GM23338 (cell line): ENCODE results near the gene CNN2. TPM values are rescaled to one million over a fixed set of nuclear protein-coding genes. Genes with fewer than 3 reads are reported as not detected.

Experiments
- ATAC-seq: fragments of 200-7000 bp; cut with Tn5 transposase; 3 replicates; pipeline ENCODE4 v1.9.1; 2020
- DNase-seq: peaks from one replicate; pipeline ENCODE4 v3.0.0-alpha.2; 2015; ENCODE audit warnings: low spot score
- H2AFZ ChIP-seq: fragments of 200-600 bp; sonication (generic); 2 replicates; pipeline ENCODE4 v1.8.0; 2016; ENCODE audit warnings: antibody characterized with exemption, mild to moderate bottlenecking, moderate library complexity
- H3F3A ChIP-seq: fragments of 200-600 bp; sonication (generic); replicated peaks from 2 replicates; pipeline ENCODE4 v1.8.0; 2017; ENCODE audit warnings: antibody characterized with exemption, mixed run types, low read depth
- H3K27ac ChIP-seq: fragments of 200-600 bp; sonication (generic); 2 replicates; pipeline ENCODE4 v1.6.1; 2016; ENCODE audit warnings: low read depth
- H3K27me3 ChIP-seq: fragments of 200-600 bp; sonication (generic); 2 replicates; pipeline ENCODE4 v1.8.0; 2016; ENCODE audit warnings: mild to moderate bottlenecking, mixed run types, moderate library complexity; ENCODE audit not compliant: insufficient read depth
- H3K36me3 ChIP-seq: fragments of 200-600 bp; sonication (generic); 2 replicates; pipeline ENCODE4 v1.8.0; 2016; ENCODE audit warnings: mild to moderate bottlenecking; ENCODE audit not compliant: insufficient read depth
- H3K4me1 ChIP-seq: fragments of 200-600 bp; sonication (generic); 2 replicates; pipeline ENCODE4 v1.8.0; 2016; ENCODE audit warnings: mild to moderate bottlenecking, moderate library complexity; ENCODE audit not compliant: insufficient read depth
- H3K4me2 ChIP-seq: fragments of 200-600 bp; sonication (generic); 2 replicates; pipeline ENCODE4 v1.7.1; 2017; ENCODE audit warnings: mixed run types
- H3K4me3 ChIP-seq: fragments of 200-600 bp; sonication (generic); 2 replicates; pipeline ENCODE4 v1.6.1; 2016; ENCODE audit warnings: mixed run types
- H3K79me2 ChIP-seq: fragments of 200-600 bp; sonication (generic); replicated peaks from 2 replicates; pipeline ENCODE4 v1.8.0; 2017; ENCODE audit warnings: mild to moderate bottlenecking; ENCODE audit not compliant: insufficient read depth
- H3K9me2 ChIP-seq: fragments of 200-600 bp; sonication (generic); 2 replicates; pipeline ENCODE4 v1.8.0; 2017; ENCODE audit not compliant: insufficient read depth
- H4K20me1 ChIP-seq: fragments of 200-600 bp; sonication (generic); replicated peaks from 2 replicates; pipeline ENCODE4 v1.8.0; 2017; ENCODE audit warnings: mild to moderate bottlenecking; ENCODE audit not compliant: insufficient read depth
- H3K27ac Mint-ChIP-seq: 2 replicates; pipeline ENCODE4 v1.8.0; 2020; ENCODE audit warnings: inconsistent platforms, mild to moderate bottlenecking, moderate library complexity, mixed read lengths
- H3K27me3 Mint-ChIP-seq: 3 replicates; pipeline ENCODE4 v1.8.0; 2022; ENCODE audit warnings: low read depth, mild to moderate bottlenecking, moderate library complexity, mixed read lengths, inconsistent platforms; ENCODE audit not compliant: insufficient read depth, poor library complexity
- H3K36me3 Mint-ChIP-seq: 3 replicates; pipeline ENCODE4 v1.8.0; 2021; ENCODE audit warnings: low read depth, mild to moderate bottlenecking, inconsistent platforms, moderate library complexity, mixed read lengths
- H3K4me1 Mint-ChIP-seq: 3 replicates; pipeline ENCODE4 v1.8.0; 2020; ENCODE audit warnings: mild to moderate bottlenecking, inconsistent platforms, mixed read lengths
- H3K4me3 Mint-ChIP-seq: 3 replicates; pipeline ENCODE4 v1.8.0; 2021; ENCODE audit warnings: moderate library complexity, mild to moderate bottlenecking, inconsistent platforms, mixed read lengths
- H3K9me3 Mint-ChIP-seq: 3 replicates; pipeline ENCODE4 v1.8.0; 2020; ENCODE audit warnings: moderate library complexity, mild to moderate bottlenecking, inconsistent platforms, mixed read lengths
- CREB1 ChIP-seq: fragments of 250-450 bp; sonication (Bioruptor Pico); IDR thresholded peaks from 2 replicates; pipeline ENCODE4 v1.5.0; 2020; ENCODE audit warnings: low read depth, mild to moderate bottlenecking, moderate library complexity
- ETS1 ChIP-seq: IDR thresholded peaks from 2 replicates; pipeline ENCODE4 v1.6.1; 2016; ENCODE audit warnings: antibody characterized with exemption
- EZH2 ChIP-seq: fragments of 200-600 bp; sonication (generic); IDR thresholded peaks from one replicate; pipeline ENCODE4 v1.8.0; 2017; ENCODE audit warnings: antibody characterized with exemption, mild to moderate bottlenecking, low read depth; ENCODE audit not compliant: unreplicated experiment
- JUNB ChIP-seq: IDR thresholded peaks from one replicate; pipeline ENCODE4 v1.6.1; 2016; ENCODE audit warnings: antibody characterized with exemption; ENCODE audit not compliant: unreplicated experiment
- NANOG ChIP-seq: IDR thresholded peaks from 2 replicates; pipeline ENCODE4 v1.6.1; 2016; ENCODE audit warnings: antibody characterized with exemption, borderline replicate concordance
- POLR2AphosphoS5 ChIP-seq: IDR thresholded peaks from 2 replicates; pipeline ENCODE4 v1.6.1; 2016; ENCODE audit warnings: antibody characterized with exemption, low read depth
- STAT1 ChIP-seq: IDR thresholded peaks from one replicate; pipeline ENCODE4 v1.6.1; 2016; ENCODE audit warnings: antibody characterized with exemption; ENCODE audit not compliant: unreplicated experiment
- ZNF462 ChIP-seq: fragments of 250-450 bp; sonication (Bioruptor Pico); IDR thresholded peaks from 2 replicates; pipeline ENCODE4 v1.5.0; 2020; ENCODE audit warnings: mild to moderate bottlenecking, moderate library complexity
- polyA plus RNA-seq: library from polyadenylated mRNA; unstranded; fragments of >200 nt; fragmentation: Nextera tagmentation; extraction: Ambion mirVana; gene quantifications from 2 replicates; pipeline ENCODE4 v1.2.1, GENCODE V29; 2016
- total RNA-seq: library from RNA; depleted of rRNA; stranded (reverse); fragments of >200 nt; shearing (Covaris generic); gene quantifications from 2 replicates; pipeline ENCODE4 v1.2.3, GENCODE V29; 2014

The CNN2 gene
- total and polyA plus RNA-seq, 2 experiments from 2014 or later, result 330 to 392 TPM

GRCh38 chr19:1018393-1018792, 8.0 kb upstream of the CNN2 start (continued):
- TF ChIP-seq ZNF462 (CRISPR knock-in tag) (no peak), EZH2 (no peak), CREB1 (CRISPR knock-in tag) (no peak)

- peak overlapping the region; percentile 87 for H3K4me2 ChIP-seq
- DNase-seq, result no peak
- Mint-ChIP-seq H3K9me3 (peaks cover 3% of the 10 kb centered on the region; the same call in 2 of the 3 replicates), H3K36me3 (peaks cover 2% of the 10 kb centered on the region; the same call in 2 of the 3 replicates), H3K4me3 (peak overlapping the region; percentile 94), H3K27ac (no peak overlapping the region), H3K27me3 (peaks cover 16% of the 10 kb centered on the region), H3K4me1 (peaks cover 26% of the 10 kb centered on the region)
- peaks cover 8% of the 10 kb centered on the region; the same call in 1 of the 2 replicates for H3K4me1 ChIP-seq
- no peak for ATAC-seq
- H3K36me3 ChIP-seq, result no peaks in the 10 kb centered on the region
- peaks cover 15% of the 10 kb centered on the region for H4K20me1 ChIP-seq
- H3K27ac ChIP-seq, result no peak overlapping the region
- no peaks in the 10 kb centered on the region for H3K27me3 ChIP-seq
- H2AFZ ChIP-seq, result no peak overlapping the region
- H3K79me2 ChIP-seq, result peaks cover 65% of the 10 kb centered on the region
- H3K9me2 ChIP-seq, result no peaks in the 10 kb centered on the region
- H3K4me3 ChIP-seq, result peak overlapping the region; percentile 91
- peaks cover 14% of the 10 kb centered on the region; the same call in 1 of the 2 replicates for H3F3A ChIP-seq
- no peak for TF ChIP-seq STAT1
- no peak for TF ChIP-seq ETS1
- no peak for TF ChIP-seq EZH2
- TF ChIP-seq NANOG, result no peak
- TF ChIP-seq JUNB, result no peak
- no peak for TF ChIP-seq POLR2AphosphoS5
- no peak for TF ChIP-seq CREB1 (CRISPR knock-in tag)
These were observed 7.3 kb upstream of the CNN2 start for GRCh38 chr19:1018932-1019615.
